ENCODE results near the gene LRRC8E. TPM values are rescaled to one million over a fixed set of nuclear protein-coding genes. Genes with fewer than 3 reads are reported as not detected.
"Not testable (repeated sequence)": the region's sequence is repeated elsewhere in the genome, so short reads cannot be mapped to it uniquely, and the experiment has no call there.

The LRRC8E gene
- total RNA-seq, 1 donor, result 10.5 TPM

DNA sequence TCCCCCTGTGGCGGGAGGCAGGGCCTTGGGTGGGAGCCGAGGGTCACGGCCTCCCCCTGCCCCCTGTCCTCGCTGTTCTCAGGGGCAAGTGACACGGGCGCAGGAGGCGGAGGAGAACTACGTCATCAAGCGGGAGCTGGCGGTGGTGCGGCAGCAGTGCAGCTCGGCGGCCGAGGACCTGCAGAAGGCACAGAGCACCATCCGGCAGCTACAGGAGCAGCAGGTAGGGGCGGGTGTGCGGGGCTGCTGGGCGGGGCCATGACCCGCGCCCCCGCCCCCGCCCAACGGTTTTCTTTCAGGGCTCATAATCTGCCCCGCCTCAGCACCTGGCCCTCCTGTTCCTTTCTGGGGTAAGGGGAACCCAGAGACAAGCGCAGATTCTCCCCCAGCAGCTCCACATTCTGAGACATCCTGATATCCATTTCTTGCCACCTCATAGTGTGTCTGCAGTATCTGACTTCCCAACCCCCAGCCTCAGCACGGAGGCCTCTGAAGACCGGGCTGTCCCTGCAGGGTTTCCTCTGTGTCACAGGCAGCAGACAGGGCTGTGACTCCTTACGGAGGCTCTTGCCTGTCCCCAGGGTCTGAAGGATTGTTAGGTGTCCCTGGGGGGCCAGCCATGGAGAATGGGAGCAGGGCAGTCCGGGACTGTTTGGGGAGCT, 30.1 kb upstream of the LRRC8E start:
- no peaks in the 10 kb centered on the region for H3K79me2 ChIP-seq (ENCODE audit: insufficient read depth, low read length)
- no peaks in the 10 kb centered on the region for H3K36me3 ChIP-seq (ENCODE audit: insufficient read depth, low read length)
- no peaks in the 10 kb centered on the region for H3K4me1 ChIP-seq (ENCODE audit: insufficient read depth, low read length)
- H3K9me3 ChIP-seq (ENCODE audit: low read depth, low read length), result no peaks in the 10 kb centered on the region
- no peaks in the 10 kb centered on the region for H4K20me1 ChIP-seq (ENCODE audit: insufficient read depth, low read length)
- H2AFZ ChIP-seq (ENCODE audit: low read length), result no peak overlapping the region
- H3K4me2 ChIP-seq (ENCODE audit: insufficient read depth, low read length), result no peak overlapping the region
- no peak overlapping the region for H3K27ac ChIP-seq (ENCODE audit: low read depth, low read length)
- no peaks in the 10 kb centered on the region for H3K27me3 ChIP-seq (ENCODE audit: insufficient read depth, low read length)
- H3K4me3 ChIP-seq (ENCODE audit: insufficient read depth, low read length), result no peak overlapping the region
- DNase-seq (ENCODE audit: insufficient read length, low spot score, missing footprints), result peak; percentile 77
- TF ChIP-seq CTCF (IDR thresholded peaks at IDR 0.05; ENCODE audit: extremely low read depth, low read depth, low read length), result no peak

DNA sequence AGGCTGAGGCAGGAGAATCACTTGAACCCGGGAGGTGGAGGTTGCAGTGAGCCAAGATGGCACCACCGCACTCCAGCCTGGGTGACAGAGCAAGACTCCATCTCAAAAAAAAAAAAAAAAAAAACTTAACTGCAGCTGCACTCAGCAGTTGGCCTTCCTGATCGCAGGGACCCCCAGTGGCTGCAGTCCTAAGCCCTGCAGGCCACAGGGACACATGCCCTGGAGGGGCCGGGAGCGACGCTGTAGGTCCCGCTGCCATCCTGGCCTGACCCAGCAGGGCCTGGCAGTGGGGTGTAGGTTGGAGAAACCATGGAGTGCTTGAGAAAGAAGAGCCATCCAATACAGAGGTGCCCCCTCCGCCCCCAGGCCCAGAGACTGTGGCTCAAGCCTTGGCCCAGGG, 29.2 kb upstream of the LRRC8E start:
- not testable (repeated sequence) for H3K36me3 ChIP-seq (ENCODE audit: insufficient read depth, low read length); H4K20me1 ChIP-seq (ENCODE audit: insufficient read depth, low read length); H3K27me3 ChIP-seq (ENCODE audit: insufficient read depth, low read length); H3K4me2 ChIP-seq (ENCODE audit: insufficient read depth, low read length); H3K4me3 ChIP-seq (ENCODE audit: insufficient read depth, low read length); H2AFZ ChIP-seq (ENCODE audit: low read length); H3K4me1 ChIP-seq (ENCODE audit: insufficient read depth, low read length); H3K9me3 ChIP-seq (ENCODE audit: low read depth, low read length); H3K27ac ChIP-seq (ENCODE audit: low read depth, low read length); H3K79me2 ChIP-seq (ENCODE audit: insufficient read depth, low read length)
- peak; percentile 44 for DNase-seq (ENCODE audit: insufficient read length, low spot score, missing footprints)

DNA sequence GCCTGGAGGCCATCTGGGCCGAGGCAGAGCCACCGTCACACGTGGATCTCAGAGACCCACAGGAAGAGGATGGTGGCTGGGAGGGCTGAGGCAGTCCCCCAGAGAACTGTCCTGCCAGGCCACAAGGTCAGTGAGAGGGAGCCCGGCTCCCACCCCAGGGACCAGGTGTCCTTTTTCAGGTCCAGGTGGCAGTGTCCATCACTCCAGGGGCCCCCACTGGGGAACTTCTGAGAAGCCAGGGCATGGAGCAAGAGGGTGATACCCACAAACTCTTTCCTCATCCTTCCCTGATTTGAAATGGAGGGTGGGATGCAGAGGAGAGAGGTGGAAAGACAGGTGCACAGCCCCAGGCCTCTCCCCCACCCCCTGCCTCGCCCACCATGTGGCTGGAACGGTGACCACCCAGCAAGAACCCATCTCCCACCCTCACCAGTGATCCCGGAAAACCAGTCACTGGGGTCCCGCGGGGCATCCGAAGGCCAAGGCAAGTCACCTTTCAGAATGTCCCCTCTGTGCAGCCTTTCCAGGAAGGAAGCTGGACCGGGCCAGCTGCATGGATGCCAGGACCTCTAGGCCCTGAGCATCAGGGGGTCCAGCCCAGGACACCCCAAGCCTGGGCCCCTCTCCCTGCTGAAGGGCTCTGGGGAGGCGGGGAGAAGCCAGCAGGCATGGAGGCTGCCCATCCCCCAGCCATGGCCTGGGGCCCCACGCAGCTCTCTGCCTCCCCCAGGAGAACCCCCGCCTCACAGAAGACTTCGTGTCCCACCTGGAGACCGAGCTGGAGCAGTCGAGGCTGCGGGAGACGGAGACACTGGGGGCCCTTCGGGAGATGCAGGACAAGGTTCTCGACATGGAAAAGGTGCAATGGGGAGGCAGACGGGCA, 28.2 kb upstream of the LRRC8E start:
- Histone ChIP-seq H3K79me2 (ENCODE audit: insufficient read depth, low read length) (no peaks in the 10 kb centered on the region), H3K36me3 (ENCODE audit: insufficient read depth, low read length) (no peaks in the 10 kb centered on the region), H3K4me3 (ENCODE audit: insufficient read depth, low read length) (no peak overlapping the region)

More for the DNA sequence above, 28.2 kb upstream of the LRRC8E start:
- no peaks in the 10 kb centered on the region for H3K27me3 ChIP-seq (ENCODE audit: insufficient read depth, low read length)
- no peak overlapping the region for H2AFZ ChIP-seq (ENCODE audit: low read length)
- no peak overlapping the region for H3K4me2 ChIP-seq (ENCODE audit: insufficient read depth, low read length)
- peak; percentile 77 for DNase-seq (ENCODE audit: insufficient read length, low spot score, missing footprints)
- H3K9me3 ChIP-seq (ENCODE audit: low read depth, low read length), result no peaks in the 10 kb centered on the region
- no peak for TF ChIP-seq CTCF (IDR thresholded peaks at IDR 0.05; ENCODE audit: extremely low read depth, low read depth, low read length)
- no peaks in the 10 kb centered on the region for H4K20me1 ChIP-seq (ENCODE audit: insufficient read depth, low read length)
- H3K4me1 ChIP-seq (ENCODE audit: insufficient read depth, low read length), result no peaks in the 10 kb centered on the region
- no peak overlapping the region for H3K27ac ChIP-seq (ENCODE audit: low read depth, low read length)

Measured in osteoblast (primary cell).